Osteocyte (in vitro differentiated cells): ENCODE data around the gene PNCK. TPM values are rescaled to one million over a fixed set of nuclear protein-coding genes. Genes with fewer than 3 reads are reported as not detected.

Experiments
- DNase-seq: peaks from one replicate; pipeline ENCODE4 v3.0.0; 2021; ENCODE audit warnings: mixed read lengths; ENCODE audit not compliant: unreplicated experiment; ENCODE audit errors: extremely low spot score
- H3K27ac Mint-ChIP-seq: one replicate; pipeline ENCODE4 v1.8.0; 2021; ENCODE audit warnings: mild to moderate bottlenecking, mixed read lengths; ENCODE audit not compliant: unreplicated experiment
- H3K27me3 Mint-ChIP-seq: one replicate; pipeline ENCODE4 v1.8.0; 2021; ENCODE audit warnings: mixed read lengths; ENCODE audit not compliant: unreplicated experiment
- H3K36me3 Mint-ChIP-seq: one replicate; pipeline ENCODE4 v1.8.0; 2021; ENCODE audit warnings: mixed read lengths; ENCODE audit not compliant: unreplicated experiment
- H3K4me1 Mint-ChIP-seq: one replicate; pipeline ENCODE4 v1.8.0; 2021; ENCODE audit warnings: mixed read lengths; ENCODE audit not compliant: unreplicated experiment
- H3K4me3 Mint-ChIP-seq: one replicate; pipeline ENCODE4 v1.8.0; 2021; ENCODE audit warnings: mild to moderate bottlenecking, moderate library complexity, mixed read lengths; ENCODE audit not compliant: unreplicated experiment
- H3K9me3 Mint-ChIP-seq: one replicate; pipeline ENCODE4 v1.8.0; 2021; ENCODE audit warnings: mixed read lengths; ENCODE audit not compliant: unreplicated experiment
- CTCF ChIP-seq: fragments of 200-600 bp; sonication (generic); IDR thresholded peaks from 2 replicates; pipeline ENCODE4 v1.5.0; 2021; ENCODE audit warnings: antibody characterized with exemption, mild to moderate bottlenecking, moderate library complexity
- total RNA-seq: library from RNA; stranded (reverse); gene quantifications from 2 replicates; pipeline ENCODE4 v1.2.1, GENCODE V29; 2021

PNCK gene
- total RNA-seq, 1 donor from 2014 or later: 3.6 TPM

GRCh38 chrX:153626025-153626633 lies 47.5 kb downstream of the PNCK start:
- no peak for DNase-seq
- Mint-ChIP-seq H3K36me3 (no peaks in the 10 kb centered on the region), H3K4me3 (no peak overlapping the region), H3K27ac (no peak overlapping the region), H3K27me3 (peaks cover 16% of the 10 kb centered on the region), H3K4me1 (peaks cover 6% of the 10 kb centered on the region), H3K9me3 (peaks cover 8% of the 10 kb centered on the region)
- TF ChIP-seq CTCF: no peak

- H3K36me3 Mint-ChIP-seq: no peaks in the 10 kb centered on the region
- peaks cover 13% of the 10 kb centered on the region for H3K27me3 Mint-ChIP-seq
- no peak overlapping the region for H3K4me3 Mint-ChIP-seq
- no peak overlapping the region for H3K27ac Mint-ChIP-seq
- H3K9me3 Mint-ChIP-seq: peaks cover 3% of the 10 kb centered on the region
- TF ChIP-seq CTCF: no peak
- no peak for DNase-seq
- peaks cover 6% of the 10 kb centered on the region for H3K4me1 Mint-ChIP-seq
Measured at GRCh38 chrX:153625271-153626024, 48.2 kb downstream of the PNCK start.

GRCh38 chrX:153624196-153625091 lies 49.2 kb downstream of the PNCK start:
- Mint-ChIP-seq H3K9me3 (no peaks in the 10 kb centered on the region), H3K27ac (no peak overlapping the region), H3K4me3 (no peak overlapping the region), H3K4me1 (peaks cover 6% of the 10 kb centered on the region), H3K27me3 (peaks cover 9% of the 10 kb centered on the region), H3K36me3 (no peaks in the 10 kb centered on the region)
- no peak for DNase-seq
- no peak for TF ChIP-seq CTCF

GRCh38 chrX:153623310-153624029 lies 50.1 kb downstream of the PNCK start:
- peaks cover 12% of the 10 kb centered on the region for H3K27me3 Mint-ChIP-seq
- no peaks in the 10 kb centered on the region for H3K36me3 Mint-ChIP-seq
- H3K4me1 Mint-ChIP-seq: peaks cover 6% of the 10 kb centered on the region
- no peak for DNase-seq
- no peaks in the 10 kb centered on the region for H3K9me3 Mint-ChIP-seq
- TF ChIP-seq CTCF: no peak
- no peak overlapping the region for H3K27ac Mint-ChIP-seq
- no peak overlapping the region for H3K4me3 Mint-ChIP-seq
